Neural cell (in vitro differentiated cells): ENCODE data around the gene RBMY1D. TPM values are rescaled to one million over a fixed set of nuclear protein-coding genes. Genes with fewer than 3 reads are reported as not detected.

Experiments used
- H2AFZ ChIP-seq: fragments of 200-600, 300-800 bp; sonication (generic), shearing (Covaris generic); 2 replicates; pipeline ENCODE4 v1.6.0; 2014; ENCODE audit warnings: low read depth, mild to moderate bottlenecking, antibody characterized with exemption, low read length, moderate library complexity
- H3F3A ChIP-seq: fragments of 200-600 bp; shearing (Covaris generic); 2 replicates; pipeline ENCODE4 v1.6.1; 2016; ENCODE audit warnings: mild to moderate bottlenecking, moderate library complexity, mixed read lengths, antibody characterized with exemption, low read length; ENCODE audit not compliant: insufficient read depth, poor library complexity, severe bottlenecking
- H3K27ac ChIP-seq: fragments of 200-600, 300-800 bp; sonication (generic), shearing (Covaris generic); 2 replicates; pipeline ENCODE4 v1.5.1; 2014; ENCODE audit warnings: mild to moderate bottlenecking, low read length, moderate library complexity
- H3K27me3 ChIP-seq: fragments of 300-800, 200-600 bp; sonication (generic), shearing (Covaris generic); 2 replicates; pipeline ENCODE4 v1.6.0; 2014; ENCODE audit warnings: mild to moderate bottlenecking, low read depth, low read length, moderate library complexity; ENCODE audit not compliant: insufficient read depth
- H3K36me3 ChIP-seq: fragments of 300-800, 200-600 bp; sonication (generic), shearing (Covaris generic); 2 replicates; pipeline ENCODE4 v1.5.1; 2014; ENCODE audit warnings: mild to moderate bottlenecking, antibody characterized with exemption, low read length, moderate library complexity; ENCODE audit not compliant: insufficient read depth
- H3K4me2 ChIP-seq: fragments of 300-800, 200-600 bp; sonication (generic), shearing (Covaris generic); 2 replicates; pipeline ENCODE4 v1.6.0; 2014; ENCODE audit warnings: mild to moderate bottlenecking, low read length
- H3K4me3 ChIP-seq: fragments of 300-800, 200-600 bp; sonication (generic), shearing (Covaris generic); 2 replicates; pipeline ENCODE4 v1.5.1; 2014; ENCODE audit warnings: mild to moderate bottlenecking, low read length, moderate library complexity
- H3K79me2 ChIP-seq: fragments of 200-600 bp; shearing (Covaris generic); replicated peaks from 2 replicates; pipeline ENCODE4 v1.6.0; 2014; ENCODE audit warnings: mild to moderate bottlenecking, low read length, moderate library complexity; ENCODE audit not compliant: insufficient read depth
- H3K9ac ChIP-seq: fragments of 300-800, 200-600 bp; sonication (generic), shearing (Covaris generic); 2 replicates; pipeline ENCODE4 v1.6.1; 2016; ENCODE audit warnings: mild to moderate bottlenecking, low read length, mixed read lengths
- H3K9me2 ChIP-seq: fragments of 200-600 bp; shearing (Covaris generic); 2 replicates; pipeline ENCODE4 v1.6.1; 2016; ENCODE audit warnings: mild to moderate bottlenecking, low read length, mixed read lengths; ENCODE audit not compliant: insufficient read depth
- H3K9me3 ChIP-seq: fragments of 200-600, 300-800 bp; sonication (generic), shearing (Covaris generic); 2 replicates; pipeline ENCODE4 v1.6.1; 2016; ENCODE audit warnings: mild to moderate bottlenecking, mixed run types, low read length, moderate library complexity, mixed read lengths
- H4K20me1 ChIP-seq: fragments of 200-600 bp; shearing (Covaris generic); 2 replicates; pipeline ENCODE4 v1.6.1; 2016; ENCODE audit warnings: mild to moderate bottlenecking, mixed run types; ENCODE audit not compliant: insufficient read depth
- EP300 ChIP-seq: fragments of 450-650 bp; conservative IDR thresholded peaks from 2 replicates; pipeline ENCODE4 v1.6.1; 2014; ENCODE audit warnings: antibody characterized with exemption, mild to moderate bottlenecking, moderate library complexity; ENCODE audit not compliant: poor library complexity, severe bottlenecking
- EZH2 ChIP-seq: fragments of 200-600, 300-800 bp; shearing (Covaris generic), sonication (generic); IDR thresholded peaks from 2 replicates; pipeline ENCODE4 v1.6.1; 2014; ENCODE audit warnings: antibody characterized with exemption, low read length, borderline replicate concordance, mild to moderate bottlenecking; ENCODE audit not compliant: insufficient read depth, poor library complexity, severe bottlenecking
- MXI1 ChIP-seq: fragments of 450-650 bp; conservative IDR thresholded peaks from 2 replicates; pipeline ENCODE4 v1.6.1; 2014; ENCODE audit warnings: antibody characterized with exemption, mild to moderate bottlenecking; ENCODE audit not compliant: poor library complexity, severe bottlenecking
- POLR2AphosphoS5 ChIP-seq: IDR thresholded peaks from 2 replicates; pipeline ENCODE4 v1.6.1; 2012
- RAD21 ChIP-seq: fragments of 450-650 bp; conservative IDR thresholded peaks from 2 replicates; pipeline ENCODE4 v1.6.1; 2014; ENCODE audit warnings: antibody characterized with exemption, mild to moderate bottlenecking, moderate library complexity
- SMC3 ChIP-seq: fragments of 450-650 bp; conservative IDR thresholded peaks from 2 replicates; pipeline ENCODE4 v1.6.1; 2014; ENCODE audit warnings: antibody characterized with exemption, mild to moderate bottlenecking, moderate library complexity; ENCODE audit not compliant: poor library complexity
- TAF1 ChIP-seq: IDR thresholded peaks from 2 replicates; pipeline ENCODE4 v1.6.1; 2012; ENCODE audit warnings: low read depth
- polyA plus RNA-seq: library from polyadenylated mRNA; depleted of rRNA; stranded (reverse); fragments of >200 nt; gene quantifications from 2 replicates; pipeline ENCODE4 v1.2.3, GENCODE V29; 2014
- TF ChIP-seq, protein P1 (sequence below): fragments of 450-650 bp; IDR thresholded peaks from 2 replicates; pipeline ENCODE4 v1.5.1; 2014; ENCODE audit warnings: antibody characterized with exemption, mild to moderate bottlenecking, moderate library complexity; ENCODE audit not compliant: poor library complexity, severe bottlenecking
- TF ChIP-seq, protein P2 (sequence below): IDR thresholded peaks from 2 replicates; pipeline ENCODE4 v1.6.1; 2012; ENCODE audit warnings: borderline replicate concordance

RBMY1D gene
- polyA plus RNA-seq, 1 donor from 2014 or later, result not detected

GRCh38 chrY:21836343-21836742 is 58.0 kb downstream of the RBMY1D start:
- no peaks in the 10 kb centered on the region for H3K36me3 ChIP-seq
- H4K20me1 ChIP-seq, result no peaks in the 10 kb centered on the region
- no peak overlapping the region for H3K27ac ChIP-seq
- no peak overlapping the region for H2AFZ ChIP-seq
- H3K9me3 ChIP-seq, result no peaks in the 10 kb centered on the region
- no peaks in the 10 kb centered on the region for H3K27me3 ChIP-seq
- no peaks in the 10 kb centered on the region for H3K9me2 ChIP-seq
- no peaks in the 10 kb centered on the region for H3K79me2 ChIP-seq
- H3F3A ChIP-seq, result no peaks in the 10 kb centered on the region
- no peak overlapping the region for H3K4me2 ChIP-seq
- no peak overlapping the region for H3K9ac ChIP-seq
- TF ChIP-seq, protein P1, sequence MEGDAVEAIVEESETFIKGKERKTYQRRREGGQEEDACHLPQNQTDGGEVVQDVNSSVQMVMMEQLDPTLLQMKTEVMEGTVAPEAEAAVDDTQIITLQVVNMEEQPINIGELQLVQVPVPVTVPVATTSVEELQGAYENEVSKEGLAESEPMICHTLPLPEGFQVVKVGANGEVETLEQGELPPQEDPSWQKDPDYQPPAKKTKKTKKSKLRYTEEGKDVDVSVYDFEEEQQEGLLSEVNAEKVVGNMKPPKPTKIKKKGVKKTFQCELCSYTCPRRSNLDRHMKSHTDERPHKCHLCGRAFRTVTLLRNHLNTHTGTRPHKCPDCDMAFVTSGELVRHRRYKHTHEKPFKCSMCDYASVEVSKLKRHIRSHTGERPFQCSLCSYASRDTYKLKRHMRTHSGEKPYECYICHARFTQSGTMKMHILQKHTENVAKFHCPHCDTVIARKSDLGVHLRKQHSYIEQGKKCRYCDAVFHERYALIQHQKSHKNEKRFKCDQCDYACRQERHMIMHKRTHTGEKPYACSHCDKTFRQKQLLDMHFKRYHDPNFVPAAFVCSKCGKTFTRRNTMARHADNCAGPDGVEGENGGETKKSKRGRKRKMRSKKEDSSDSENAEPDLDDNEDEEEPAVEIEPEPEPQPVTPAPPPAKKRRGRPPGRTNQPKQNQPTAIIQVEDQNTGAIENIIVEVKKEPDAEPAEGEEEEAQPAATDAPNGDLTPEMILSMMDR, result no peak
- TF ChIP-seq, protein P2, sequence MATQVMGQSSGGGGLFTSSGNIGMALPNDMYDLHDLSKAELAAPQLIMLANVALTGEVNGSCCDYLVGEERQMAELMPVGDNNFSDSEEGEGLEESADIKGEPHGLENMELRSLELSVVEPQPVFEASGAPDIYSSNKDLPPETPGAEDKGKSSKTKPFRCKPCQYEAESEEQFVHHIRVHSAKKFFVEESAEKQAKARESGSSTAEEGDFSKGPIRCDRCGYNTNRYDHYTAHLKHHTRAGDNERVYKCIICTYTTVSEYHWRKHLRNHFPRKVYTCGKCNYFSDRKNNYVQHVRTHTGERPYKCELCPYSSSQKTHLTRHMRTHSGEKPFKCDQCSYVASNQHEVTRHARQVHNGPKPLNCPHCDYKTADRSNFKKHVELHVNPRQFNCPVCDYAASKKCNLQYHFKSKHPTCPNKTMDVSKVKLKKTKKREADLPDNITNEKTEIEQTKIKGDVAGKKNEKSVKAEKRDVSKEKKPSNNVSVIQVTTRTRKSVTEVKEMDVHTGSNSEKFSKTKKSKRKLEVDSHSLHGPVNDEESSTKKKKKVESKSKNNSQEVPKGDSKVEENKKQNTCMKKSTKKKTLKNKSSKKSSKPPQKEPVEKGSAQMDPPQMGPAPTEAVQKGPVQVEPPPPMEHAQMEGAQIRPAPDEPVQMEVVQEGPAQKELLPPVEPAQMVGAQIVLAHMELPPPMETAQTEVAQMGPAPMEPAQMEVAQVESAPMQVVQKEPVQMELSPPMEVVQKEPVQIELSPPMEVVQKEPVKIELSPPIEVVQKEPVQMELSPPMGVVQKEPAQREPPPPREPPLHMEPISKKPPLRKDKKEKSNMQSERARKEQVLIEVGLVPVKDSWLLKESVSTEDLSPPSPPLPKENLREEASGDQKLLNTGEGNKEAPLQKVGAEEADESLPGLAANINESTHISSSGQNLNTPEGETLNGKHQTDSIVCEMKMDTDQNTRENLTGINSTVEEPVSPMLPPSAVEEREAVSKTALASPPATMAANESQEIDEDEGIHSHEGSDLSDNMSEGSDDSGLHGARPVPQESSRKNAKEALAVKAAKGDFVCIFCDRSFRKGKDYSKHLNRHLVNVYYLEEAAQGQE, result no peak
- TF ChIP-seq EZH2 (no peak), SMC3 (no peak), MXI1 (no peak), TAF1 (no peak), RAD21 (no peak)
- no peak overlapping the region for H3K4me3 ChIP-seq

GRCh38 chrY:21835052-21835451 is 59.3 kb downstream of the RBMY1D start:
- Histone ChIP-seq H3K4me3 (no peak overlapping the region), H3K27me3 (no peaks in the 10 kb centered on the region), H3K79me2 (no peaks in the 10 kb centered on the region), H2AFZ (no peak overlapping the region), H3F3A (no peaks in the 10 kb centered on the region), H3K9me2 (no peaks in the 10 kb centered on the region), H3K4me2 (no peak overlapping the region), H3K27ac (no peak overlapping the region), H3K36me3 (no peaks in the 10 kb centered on the region), H3K9ac (no peak overlapping the region), H4K20me1 (no peaks in the 10 kb centered on the region), H3K9me3 (no peaks in the 10 kb centered on the region)
- TF ChIP-seq, protein P2, result no peak
- TF ChIP-seq EZH2 (no peak), POLR2AphosphoS5 (no peak), TAF1 (no peak), MXI1 (no peak), RAD21 (no peak), EP300 (no peak), SMC3 (no peak)
- TF ChIP-seq, protein P1, result no peak
